Retina (tissue), 1 donor: ENCODE data around the gene TFE3.
"Not testable (repeated sequence)": the region's sequence is repeated elsewhere in the genome, so short reads cannot be mapped to it uniquely, and the experiment has no call there.

Experiments used
- DNase-seq: peaks from one replicate; pipeline ENCODE4 v3.0.0-alpha.2; 2016

The TFE3 gene

GRCh38 chrX:48999030-48999429 is 44.1 kb downstream of the TFE3 start:
- no peak for DNase-seq

- no peak for DNase-seq
Observed at GRCh38 chrX:48998391-48998790, 44.8 kb downstream of the TFE3 start.

GRCh38 chrX:48997865-48998264 is 45.3 kb downstream of the TFE3 start:
- DNase-seq, result no peak

- no peak for DNase-seq
Observed at GRCh38 chrX:48997455-48997854, 45.7 kb downstream of the TFE3 start.

GRCh38 chrX:48996969-48997368 is 46.2 kb downstream of the TFE3 start:
- no peak for DNase-seq

GRCh38 chrX:48992341-48992740 is 50.8 kb downstream of the TFE3 start:
- DNase-seq, result no peak

- no peak for DNase-seq
Observed at GRCh38 chrX:48989483-48989882, 53.7 kb downstream of the TFE3 start.

- DNase-seq, result no peak
Observed at GRCh38 chrX:48983896-48984295, 59.3 kb downstream of the TFE3 start.

GRCh38 chrX:48983081-48983480 is 60.1 kb downstream of the TFE3 start:
- DNase-seq, result no peak

GRCh38 chrX:48981178-48981577 is 62.0 kb downstream of the TFE3 start:
- DNase-seq, result no peak

GRCh38 chrX:48980341-48980740 is 62.8 kb downstream of the TFE3 start:
- not testable (repeated sequence) for DNase-seq
